Stimulated activated CD8-positive, alpha-beta memory T cell treated with anti-CD3 and anti-CD28 coated beads, Interleukin-7, amount 100 ng/mL, for 48 hours (primary cell): ENCODE results near the gene LATS1.
"Not testable (repeated sequence)": the region's sequence is repeated elsewhere in the genome, so short reads cannot be mapped to it uniquely, and the experiment has no call there.

Source experiments
- DNase-seq, 2 donors: peaks; one replicate each; pipeline ENCODE4 v3.0.0-alpha.2; 2020; ENCODE audit warnings: low read depth in 1 of 2; ENCODE audit errors: extremely low read depth in 1 of 2

The LATS1 gene

GRCh38 chr6:149728499-149729234 lies 10.8 kb upstream of the LATS1 start:
- DNase-seq = no peak

GRCh38 chr6:149727793-149728498 lies 10.0 kb upstream of the LATS1 start:
- no peak for DNase-seq

- no peak for DNase-seq
These were observed 7.9 kb upstream of the LATS1 start for GRCh38 chr6:149725785-149726184.

GRCh38 chr6:149723771-149724417 lies 6.0 kb upstream of the LATS1 start:
- no peak for DNase-seq

GRCh38 chr6:149723262-149723661 lies 5.4 kb upstream of the LATS1 start:
- no peak for DNase-seq

GRCh38 chr6:149719531-149719930 lies 1.6 kb upstream of the LATS1 start:
- no peak for DNase-seq

- DNase-seq = no peak
These were observed 680 bp downstream of the LATS1 start for GRCh38 chr6:149717255-149717587.

GRCh38 chr6:149716181-149716963 lies 1.5 kb downstream of the LATS1 start:
- no peak for DNase-seq

- no peak for DNase-seq
These were observed 3.5 kb downstream of the LATS1 start for GRCh38 chr6:149714442-149714841.

GRCh38 chr6:149711711-149712110 lies 6.2 kb downstream of the LATS1 start:
- no peak for DNase-seq

GRCh38 chr6:149701714-149702113 lies 16.2 kb downstream of the LATS1 start:
- DNase-seq = no peak

GRCh38 chr6:149699150-149699549 lies 18.8 kb downstream of the LATS1 start:
- no peak for DNase-seq

- DNase-seq = no peak
These were observed 19.7 kb downstream of the LATS1 start for GRCh38 chr6:149698175-149698574.

- no peak for DNase-seq
These were observed 21.0 kb downstream of the LATS1 start for GRCh38 chr6:149696901-149697300.

GRCh38 chr6:149694921-149695320 lies 23.0 kb downstream of the LATS1 start:
- DNase-seq = no peak

GRCh38 chr6:149691201-149691600 lies 26.7 kb downstream of the LATS1 start:
- no peak for DNase-seq

GRCh38 chr6:149686230-149686629 lies 31.7 kb downstream of the LATS1 start:
- DNase-seq = no peak

GRCh38 chr6:149683256-149683859 lies 34.5 kb downstream of the LATS1 start:
- no peak for DNase-seq

GRCh38 chr6:149681845-149682244 lies 36.1 kb downstream of the LATS1 start:
- not testable (repeated sequence) for DNase-seq

- no peak for DNase-seq
These were observed 36.7 kb downstream of the LATS1 start for GRCh38 chr6:149681209-149681608.

- DNase-seq = no peak
These were observed 37.4 kb downstream of the LATS1 start for GRCh38 chr6:149680503-149680902.
